H1 (cell line): Measurements from ENCODE around the gene P4HB. TPM values are rescaled to one million over a fixed set of nuclear protein-coding genes. Genes with fewer than 3 reads are reported as not detected.

Experiments used
- CTCF ChIA-PET: fragments of 300-600 bp; sonication (Branson Sonifier 250); formaldehyde crosslinking; loops from one replicate; lab custom pipeline; 2021; ENCODE audit not compliant: partially characterized antibody; lab: Charles Lee
- POLR2A ChIA-PET: fragments of 300-600 bp; sonication (Branson Sonifier 250); formaldehyde crosslinking; loops from one replicate; lab custom pipeline; 2021; ENCODE audit warnings: inconsistent platforms; ENCODE audit not compliant: partially characterized antibody; lab: Charles Lee
- DNase-seq, 2 experiments: peaks; one replicate each; pipeline versions ENCODE4 v3.0.0 to v3.0.0-alpha.2; 2010 to 2022; ENCODE audit warnings: low spot score in 2 of 2, low read depth in 1 of 2, mixed read lengths in 1 of 2
- FAIRE-seq: peaks from 2 replicates; lab custom pipeline; 2011; peaks lifted over from hg19 to GRCh38; lab: Jason Lieb, UNC
- H2AFZ ChIP-seq: 2 replicates; pipeline ENCODE4 v1.8.1; 2012; ENCODE audit warnings: low read length, inconsistent platforms
- H2AK5ac ChIP-seq: 2 replicates; pipeline ENCODE4 v1.6.1; 2013; ENCODE audit warnings: low read depth, low read length
- H2BK120ac ChIP-seq: replicated peaks from 2 replicates; pipeline ENCODE3; 2013; ENCODE audit warnings: low read depth, low read length, inconsistent platforms
- H2BK12ac ChIP-seq: 2 replicates; pipeline ENCODE4 v1.6.1; 2013; ENCODE audit warnings: low read depth, low read length
- H2BK15ac ChIP-seq: 2 replicates; pipeline ENCODE4 v1.6.1; 2013; ENCODE audit warnings: low read length
- H2BK20ac ChIP-seq: 2 replicates; pipeline ENCODE4 v1.6.1; 2013; ENCODE audit warnings: low read length
- H2BK5ac ChIP-seq: 2 replicates; pipeline ENCODE4 v1.6.1; 2013; ENCODE audit warnings: low read depth, low read length
- H3K14ac ChIP-seq: 2 replicates; pipeline ENCODE4 v1.6.1; 2013; ENCODE audit warnings: inconsistent platforms; ENCODE audit not compliant: insufficient read length
- H3K18ac ChIP-seq: 2 replicates; pipeline ENCODE4 v1.6.1; 2013; ENCODE audit warnings: low read length; ENCODE audit errors: extremely low read depth
- H3K23ac ChIP-seq: 2 replicates; pipeline ENCODE4 v1.6.1; 2013; ENCODE audit warnings: inconsistent platforms; ENCODE audit not compliant: insufficient read length
- H3K23me2 ChIP-seq: 2 replicates; pipeline ENCODE4 v1.6.1; 2013; ENCODE audit warnings: low read depth, low read length
- H3K27ac ChIP-seq: 2 replicates; pipeline ENCODE4 v1.6.1; 2011; ENCODE audit warnings: low read depth, low read length, inconsistent platforms
- H3K27me3 ChIP-seq, 4 experiments: replicated peaks in 1 of 4; 1 replicate in 1 of 4; 2 replicates in 3 of 4; pipeline versions ENCODE4 v1.6.1 to v1.8.1; 2011 to 2013; ENCODE audit warnings: low read length in 3 of 4, mild to moderate bottlenecking in 3 of 4, inconsistent platforms in 2 of 4, mixed read lengths in 2 of 4, moderate library complexity in 1 of 4; ENCODE audit not compliant: control insufficient read depth in 3 of 4, insufficient read depth in 3 of 4; ENCODE audit errors: extremely low read depth in 1 of 4
- H3K36me3 ChIP-seq, 4 experiments: 2 replicates each; pipeline versions ENCODE4 v1.6.1 to v1.8.1; 2011 to 2013; ENCODE audit warnings: mild to moderate bottlenecking in 4 of 4, low read length in 3 of 4, moderate library complexity in 2 of 4, control low read depth in 1 of 4, inconsistent platforms in 1 of 4; ENCODE audit not compliant: insufficient read depth in 4 of 4, control insufficient read depth in 2 of 4
- H3K4ac ChIP-seq: replicated peaks from 2 replicates; pipeline ENCODE3; 2013; ENCODE audit warnings: low read length, low read depth, mixed read lengths, inconsistent platforms; ENCODE audit not compliant: insufficient read length
- H3K4me1 ChIP-seq, 4 experiments: replicated peaks in 1 of 4; 1 replicate in 1 of 4; 2 replicates in 3 of 4; pipeline versions ENCODE4 v1.6.1 to v1.8.1; 2011 to 2013; ENCODE audit warnings: low read length in 3 of 4, inconsistent platforms in 2 of 4, mixed read lengths in 1 of 4; ENCODE audit not compliant: insufficient read depth in 4 of 4, control insufficient read depth in 3 of 4
- H3K4me2 ChIP-seq, 2 experiments: 2 replicates each; pipeline versions ENCODE4 v1.6.1 to v1.8.1; 2011 to 2013; ENCODE audit warnings: low read depth in 2 of 2, low read length in 2 of 2, control low read depth in 1 of 2, inconsistent platforms in 1 of 2, mild to moderate bottlenecking in 1 of 2; ENCODE audit not compliant: insufficient read depth in 1 of 2
- H3K4me3 ChIP-seq, 4 experiments: fragments of 200-600, 300-600 bp in 1 of 4; sonication (generic), shearing (Covaris generic), sonication (Bioruptor Twin) in 1 of 4; 2 replicates each; pipeline versions ENCODE4 v1.5.1 to v1.8.1; 2011 to 2016; ENCODE audit warnings: low read length in 4 of 4, low read depth in 3 of 4, control low read depth in 2 of 4, inconsistent platforms in 2 of 4, mild to moderate bottlenecking in 2 of 4, mixed read lengths in 1 of 4, moderate library complexity in 1 of 4; ENCODE audit not compliant: insufficient read depth in 2 of 4; ENCODE audit errors: extremely low read depth in 1 of 4
- H3K56ac ChIP-seq: replicated peaks from 2 replicates; pipeline ENCODE3; 2013; ENCODE audit warnings: low read depth, mild to moderate bottlenecking, mixed read lengths, low read length, inconsistent platforms; ENCODE audit not compliant: insufficient read length
- H3K79me1 ChIP-seq: 2 replicates; pipeline ENCODE4 v1.6.1; 2013; ENCODE audit warnings: low read depth, low read length, control low read depth
- H3K79me2 ChIP-seq, 2 experiments: 2 replicates each; pipeline versions ENCODE4 v1.6.1 to v1.8.1; 2012 to 2013; ENCODE audit warnings: low read length in 2 of 2, mild to moderate bottlenecking in 2 of 2, inconsistent platforms in 1 of 2; ENCODE audit not compliant: insufficient read depth in 2 of 2, control insufficient read depth in 1 of 2
- H3K9ac ChIP-seq, 4 experiments: replicated peaks in 1 of 4; 1 replicate in 1 of 4; 2 replicates in 3 of 4; pipeline versions ENCODE4 v1.6.1 to v1.8.1; 2011 to 2013; ENCODE audit warnings: low read depth in 3 of 4, low read length in 3 of 4, control low read depth in 2 of 4, mild to moderate bottlenecking in 2 of 4, moderate library complexity in 2 of 4, inconsistent platforms in 1 of 4; ENCODE audit errors: extremely low read depth in 1 of 4
- H3K9me3 ChIP-seq, 2 experiments: 2 replicates each; pipeline versions ENCODE4 v1.6.1 to v1.8.1; 2012 to 2013; ENCODE audit warnings: mild to moderate bottlenecking in 2 of 2, moderate library complexity in 2 of 2, control low read depth in 1 of 2, inconsistent platforms in 1 of 2, low read depth in 1 of 2, low read length in 1 of 2, mixed read lengths in 1 of 2; ENCODE audit not compliant: insufficient read depth in 2 of 2
- H4K20me1 ChIP-seq, 2 experiments: replicated peaks in 1 of 2; 2 replicates each; pipeline versions ENCODE3 to v1.8.1; 2011 to 2013; ENCODE audit warnings: inconsistent platforms in 2 of 2, low read length in 2 of 2, mild to moderate bottlenecking in 1 of 2; ENCODE audit not compliant: insufficient read depth in 2 of 2, control insufficient read depth in 1 of 2
- H4K5ac ChIP-seq: 2 replicates; pipeline ENCODE4 v1.6.1; 2013; ENCODE audit warnings: low read length, low read depth, mixed read lengths, inconsistent platforms; ENCODE audit not compliant: insufficient read length
- H4K8ac ChIP-seq: 2 replicates; pipeline ENCODE4 v1.8.0; 2013; ENCODE audit warnings: mild to moderate bottlenecking, moderate library complexity, low read length, inconsistent platforms; ENCODE audit not compliant: insufficient read depth; ENCODE audit errors: extremely low read depth
- H4K91ac ChIP-seq: replicated peaks from 2 replicates; pipeline ENCODE3; 2013; ENCODE audit warnings: low read length, mixed read lengths, inconsistent platforms; ENCODE audit not compliant: insufficient read length
- CREB1 ChIP-seq: IDR thresholded peaks from 2 replicates; pipeline ENCODE4 v1.6.1; 2012; ENCODE audit warnings: inconsistent platforms
- EP300 ChIP-seq, 2 experiments: IDR thresholded peaks; 1 replicate in 1 of 2; 2 replicates in 1 of 2; pipeline ENCODE4 v1.6.1; 2011 to 2012; ENCODE audit warnings: low read depth in 2 of 2, low read length in 2 of 2, mild to moderate bottlenecking in 2 of 2, borderline replicate concordance in 1 of 2, inconsistent platforms in 1 of 2, moderate library complexity in 1 of 2
- POU5F1 ChIP-seq: IDR thresholded peaks from 2 replicates; pipeline ENCODE4 v1.6.1; 2011; ENCODE audit warnings: low read depth, mild to moderate bottlenecking, low read length, moderate library complexity
- SAP30 ChIP-seq: fragments of 300-600 bp; sonication (generic); IDR thresholded peaks from 2 replicates; pipeline ENCODE4 v1.7.1; 2012; ENCODE audit warnings: low read length, moderate library complexity, mild to moderate bottlenecking, inconsistent platforms; ENCODE audit not compliant: insufficient read depth, insufficient replicate concordance
- WGBS, 2 experiments: shearing (Covaris generic) in 1 of 2; methylation state at CpG; one replicate each; pipeline versions ENCODE4 v1.1.6 to v1.1.7; 2013 to 2015; ENCODE audit warnings: low lambda C conversion rate in 2 of 2, mixed read lengths in 2 of 2, inconsistent platforms in 1 of 2, low coverage in 1 of 2, missing lambda C conversion rate in 1 of 2; ENCODE audit not compliant: insufficient replicate concordance in 2 of 2, insufficient coverage in 1 of 2, insufficient read length in 1 of 2; ENCODE audit errors: extremely low coverage in 1 of 2, missing lambda C conversion rate in 1 of 2; 5-methylcytosine and 5-hydroxymethylcytosine counted together
- polyA plus RNA-seq, 7 experiments: library from polyadenylated mRNA; depleted of rRNA in 3 of 7; stranded (reverse) in 5 of 7; unstranded in 2 of 7; fragments of >200 nt in 5 of 7; fragments of 200-250 nt in 2 of 7; gene quantifications; 1 replicate in 5 of 7; 2 replicates in 1 of 7; 4 replicates in 1 of 7; pipeline versions ENCODE4 v1.2.1 to v1.2.3, GENCODE V29; 2011 to 2013; ENCODE audit warnings: missing spikeins in 2 of 7, mixed read lengths in 2 of 7
- total RNA-seq: library from RNA; stranded (reverse); fragmentation: NEBNext Ultra II Directional; extraction: Animal tissue kit (Norgen Biotek cat#: 25700); gene quantifications from 2 replicates; pipeline ENCODE4 v1.2.1, GENCODE V29; 2021

P4HB gene
- total and polyA plus RNA-seq, 2 of the 8 experiments (the other 6 are each of a cell fraction or from before 2014, with no cell fraction given) = 41.4 to 379 TPM

DNA sequence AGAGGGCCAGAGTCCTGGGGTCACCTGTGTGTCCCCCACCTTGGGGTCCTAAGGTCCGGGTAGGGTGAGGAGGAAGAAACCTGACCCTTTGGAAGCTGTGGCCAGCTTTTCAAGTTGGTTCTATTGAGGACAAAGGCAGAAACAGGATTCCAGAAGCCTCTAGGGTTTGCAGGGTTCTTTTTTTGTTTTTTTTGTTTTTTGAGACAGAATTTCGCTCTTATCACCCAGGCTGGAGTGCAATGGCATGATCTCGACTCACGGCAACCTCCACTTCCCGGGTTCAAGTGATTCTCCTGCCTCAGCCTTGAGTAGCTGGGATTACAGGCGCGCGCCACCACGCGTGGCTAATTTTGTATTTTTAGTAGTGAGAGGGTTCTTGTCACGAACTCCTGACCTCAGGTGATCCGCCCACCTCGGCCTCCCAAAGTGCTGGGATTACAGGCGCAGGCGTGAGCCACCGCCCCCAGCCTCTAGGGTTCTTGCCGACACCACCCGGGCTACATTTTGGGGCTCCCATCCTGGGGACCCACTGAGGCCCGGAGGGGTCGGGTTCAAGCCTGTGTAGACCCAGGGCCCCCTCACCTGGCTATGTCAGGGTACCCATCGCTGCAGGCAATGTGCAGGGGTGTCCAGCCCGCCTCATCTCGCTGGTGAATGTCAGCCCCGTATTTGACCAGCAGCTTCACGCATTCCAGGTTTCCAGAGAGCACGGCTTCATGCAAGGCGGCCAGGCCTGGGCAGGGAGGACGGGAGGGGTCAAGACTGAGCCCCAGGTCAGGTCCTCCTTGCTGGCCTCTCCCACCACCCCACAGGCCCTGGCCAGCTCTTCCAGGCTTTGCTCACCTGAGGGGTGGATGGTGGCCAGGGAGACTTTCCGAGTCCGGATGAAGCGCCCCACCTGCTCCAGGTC, 26.2 kb downstream of the P4HB start:
- peak overlapping the region; percentile 83 for H3K27ac ChIP-seq
- peaks cover 0 to 12% of the 10 kb centered on the region in 2 experiments for H4K20me1 ChIP-seq
- H4K8ac ChIP-seq = peak overlapping the region; percentile 98
- H3K9ac ChIP-seq = peak overlapping the region; percentile 80 to 93 (median 86)
- no peak for FAIRE-seq
- H2BK15ac ChIP-seq = 0 out of 2 replicates have a peak overlapping the region, but pooled peaks have one; percentile 88
- H2AK5ac ChIP-seq = peak overlapping the region; percentile 75; the same call in 1 of the 2 replicates
- no peak overlapping the region for H2BK20ac ChIP-seq
- ChIA-PET POLR2A (interaction anchor here (0.9 to 5.0 kb wide), 16 partner anchors 9 to 132 kb away, joined by 4 to 37 read pairs (median 6); partner anchors contain the start of genes ARHGDIA and MRPL12), CTCF (interaction anchor here (0.7 to 2.5 kb wide), 8 partner anchors 12 to 168 kb away, joined by 3 to 10 read pairs (median 4); partner anchors contain the start of gene P4HB)
- DNase-seq = no peak
- peak overlapping the region; percentile 71 for H3K18ac ChIP-seq
- peaks cover 0 to 15% (median 8%) of the 10 kb centered on the region in 4 experiments; a peak in 4 of 7 replicates for H3K4me1 ChIP-seq
- peak overlapping the region; percentile 90 for H3K4ac ChIP-seq
- H4K5ac ChIP-seq = peak overlapping the region; percentile 83
- H3K9me3 ChIP-seq = no peaks in the 10 kb centered on the region
- H3K23me2 ChIP-seq = peaks cover 8% of the 10 kb centered on the region
- H3K36me3 ChIP-seq = no peaks in the 10 kb centered on the region; a peak in 1 of 8 replicates
- peak overlapping the region; percentile 96 for H3K56ac ChIP-seq
- peak overlapping the region; percentile 54 for H3K14ac ChIP-seq
- 0 out of 7 replicates have a peak, but pooled peaks cover 0 to 2% (median 0%) of the 10 kb centered on the region in 4 experiments for H3K27me3 ChIP-seq
- H3K79me2 ChIP-seq = peaks cover 0 to 15% of the 10 kb centered on the region in 2 experiments; a peak in 1 of 4 replicates
- peak overlapping the region; percentile 94 to 95 for H3K4me2 ChIP-seq
- H2AFZ ChIP-seq = no peak overlapping the region
- H3K79me1 ChIP-seq = peaks cover 13% of the 10 kb centered on the region
- H3K23ac ChIP-seq = no peak overlapping the region
- WGBS, 2 experiments = 87% methylated on average over 31 of the region's 31 CpGs; no CpG with 5 or more reads in 1 of the 2 experiments
- peak overlapping the region; percentile 86 for H2BK5ac ChIP-seq
- peak overlapping the region; percentile 75; the same call in 1 of the 2 replicates for H2BK12ac ChIP-seq
- peak overlapping the region; percentile 91 for H4K91ac ChIP-seq
- no peak for TF ChIP-seq EP300 (IDR thresholded peaks at IDR 0.05; ENCODE audit: borderline replicate concordance in 1 of 2, low read depth in 2 of 2, low read length in 2 of 2)
- TF ChIP-seq SAP30 = no peak
- TF ChIP-seq POU5F1 = no peak
- TF ChIP-seq CREB1 = no peak
- H3K4me3 ChIP-seq = peak overlapping the region; percentile 81 to 88 (median 85)
- H2BK120ac ChIP-seq = peak overlapping the region; percentile 33
